Measurements from ENCODE around the gene PACS2. TPM values are rescaled to one million over a fixed set of nuclear protein-coding genes. Genes with fewer than 3 reads are reported as not detected.
"Not testable (repeated sequence)": the region's sequence is repeated elsewhere in the genome, so short reads cannot be mapped to it uniquely, and the experiment has no call there.

PACS2 gene
- total RNA-seq, 2 donors from 2014 or later: 55.0 to 59.7 TPM

DNA sequence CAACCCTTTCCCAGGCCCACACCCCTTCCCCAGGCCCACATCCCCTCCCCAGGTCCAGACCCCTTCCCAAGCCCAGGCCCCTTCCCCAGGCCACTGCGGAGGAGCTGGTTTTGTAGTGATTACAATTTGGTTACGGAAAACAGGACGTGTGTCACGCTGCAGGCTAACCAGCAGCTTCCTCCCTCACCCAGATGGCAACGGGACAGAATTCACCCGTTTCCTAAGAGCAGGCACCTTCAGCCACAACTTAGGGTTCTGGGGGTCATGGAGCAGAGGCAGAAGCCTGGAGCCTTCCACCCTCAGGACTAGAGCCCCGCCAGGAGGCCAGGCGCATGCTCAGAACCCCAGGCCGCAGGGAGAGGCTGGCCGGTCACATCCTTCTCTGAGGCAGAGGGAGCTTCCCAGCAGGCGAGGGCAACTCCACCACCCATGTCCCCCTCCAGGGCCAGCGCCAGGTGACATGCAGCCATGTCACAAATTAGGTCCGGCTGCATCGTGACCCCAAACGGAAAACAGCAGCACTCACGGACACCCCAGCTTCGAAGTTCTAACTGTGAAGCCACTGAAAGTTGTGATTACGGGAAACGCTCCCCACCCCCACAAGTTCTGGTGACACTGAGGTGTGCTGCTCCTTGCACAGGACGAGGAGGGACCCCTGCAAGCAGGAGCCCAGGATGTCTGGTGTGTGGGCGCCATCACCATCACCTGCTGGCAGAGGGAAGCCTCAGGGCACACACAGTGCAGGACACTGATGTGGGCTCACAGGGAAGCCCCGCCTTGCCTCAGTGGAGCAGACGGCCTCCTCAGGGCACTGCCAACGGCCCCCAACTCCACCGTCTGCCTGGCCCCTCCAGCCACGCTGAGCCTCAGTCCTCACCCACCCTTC, 21.5 kb upstream of the PACS2 start:
- peak overlapping the region; percentile 75 to 79 for H3K27ac ChIP-seq
- TF ChIP-seq, protein P1, sequence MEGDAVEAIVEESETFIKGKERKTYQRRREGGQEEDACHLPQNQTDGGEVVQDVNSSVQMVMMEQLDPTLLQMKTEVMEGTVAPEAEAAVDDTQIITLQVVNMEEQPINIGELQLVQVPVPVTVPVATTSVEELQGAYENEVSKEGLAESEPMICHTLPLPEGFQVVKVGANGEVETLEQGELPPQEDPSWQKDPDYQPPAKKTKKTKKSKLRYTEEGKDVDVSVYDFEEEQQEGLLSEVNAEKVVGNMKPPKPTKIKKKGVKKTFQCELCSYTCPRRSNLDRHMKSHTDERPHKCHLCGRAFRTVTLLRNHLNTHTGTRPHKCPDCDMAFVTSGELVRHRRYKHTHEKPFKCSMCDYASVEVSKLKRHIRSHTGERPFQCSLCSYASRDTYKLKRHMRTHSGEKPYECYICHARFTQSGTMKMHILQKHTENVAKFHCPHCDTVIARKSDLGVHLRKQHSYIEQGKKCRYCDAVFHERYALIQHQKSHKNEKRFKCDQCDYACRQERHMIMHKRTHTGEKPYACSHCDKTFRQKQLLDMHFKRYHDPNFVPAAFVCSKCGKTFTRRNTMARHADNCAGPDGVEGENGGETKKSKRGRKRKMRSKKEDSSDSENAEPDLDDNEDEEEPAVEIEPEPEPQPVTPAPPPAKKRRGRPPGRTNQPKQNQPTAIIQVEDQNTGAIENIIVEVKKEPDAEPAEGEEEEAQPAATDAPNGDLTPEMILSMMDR (IDR thresholded peaks at IDR 0.05): no peak
- DNase-seq (ENCODE audit: low spot score): no peak
- no peaks in the 10 kb centered on the region for H3K9me3 ChIP-seq
- no peaks in the 10 kb centered on the region for H3K27me3 ChIP-seq
- no peaks in the 10 kb centered on the region for H3K36me3 ChIP-seq
- H3K4me3 ChIP-seq: no peak overlapping the region
- peaks cover 0 to 28% of the 10 kb centered on the region in 2 donors for H3K4me1 ChIP-seq

- H3K4me3 ChIP-seq: no peak overlapping the region
- TF ChIP-seq, protein P1 (IDR thresholded peaks at IDR 0.05): no peak
- H3K27me3 ChIP-seq: no peaks in the 10 kb centered on the region
- H3K4me1 ChIP-seq: peaks cover 0 to 36% of the 10 kb centered on the region in 2 donors
- no peaks in the 10 kb centered on the region for H3K9me3 ChIP-seq
- no peaks in the 10 kb centered on the region for H3K36me3 ChIP-seq
- H3K27ac ChIP-seq: peak overlapping the region; percentile 75 to 79
- peak; percentile 76 for DNase-seq (ENCODE audit: low spot score)
Observed at GRCh38 chr14:105294142-105294597, 20.4 kb upstream of the PACS2 start.

DNA sequence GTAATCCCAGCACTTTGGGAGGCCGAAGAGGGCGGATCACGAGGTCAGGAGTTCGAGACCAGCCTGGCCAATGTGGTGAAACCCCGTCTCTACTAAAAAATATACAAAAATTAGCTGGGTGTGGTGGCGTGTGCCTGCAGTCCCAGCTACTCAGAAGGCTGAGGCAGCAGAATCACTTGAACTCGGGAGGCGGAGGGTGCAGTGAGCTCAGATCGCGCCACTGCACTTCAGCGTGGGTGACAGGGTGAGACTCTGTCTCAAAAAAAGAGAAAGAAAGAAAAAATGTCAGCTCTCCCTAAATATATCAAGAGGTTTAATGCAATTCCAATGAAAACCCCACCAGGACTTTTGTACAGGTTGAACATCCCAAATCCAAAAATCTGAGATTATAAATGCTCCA, 17.2 kb upstream of the PACS2 start:
- DNase-seq (ENCODE audit: low spot score); H3K9me3 ChIP-seq; H3K36me3 ChIP-seq; H3K27ac ChIP-seq; H3K4me3 ChIP-seq; H3K27me3 ChIP-seq: not testable (repeated sequence)
- H3K4me1 ChIP-seq: peaks cover 0 to 51% of the 10 kb centered on the region in 2 donors

GRCh38 chr14:105299654-105300541, 14.7 kb upstream of the PACS2 start:
- no peak for DNase-seq (ENCODE audit: low spot score)

GRCh38 chr14:105300542-105301102, 13.9 kb upstream of the PACS2 start, which contains the start of gene BRF1:
Gene BRF1, minus strand, starts transcription at chr14:105301001. Its CDS starts 372 bp downstream, at chr14:105300629.
- H3K36me3 ChIP-seq: no peaks in the 10 kb centered on the region
- H3K9me3 ChIP-seq: no peaks in the 10 kb centered on the region
- no peaks in the 10 kb centered on the region for H3K27me3 ChIP-seq
- H3K27ac ChIP-seq: peak within 1 kb of the TSS; percentile 96
- peak within 1 kb of the TSS; percentile 66 to 69 for H3K4me3 ChIP-seq
- TF ChIP-seq, protein P1 (IDR thresholded peaks at IDR 0.05): no peak
- peaks cover 0 to 24% of the 10 kb centered on the region in 2 donors for H3K4me1 ChIP-seq
- DNase-seq (ENCODE audit: low spot score): peak; percentile 90

More at GRCh38 chr14:105299654-105300541, 14.7 kb upstream of the PACS2 start:
- TF ChIP-seq, protein P1 (IDR thresholded peaks at IDR 0.05): no peak
- Histone ChIP-seq H3K4me1 (peaks cover 0 to 25% of the 10 kb centered on the region in 2 donors), H3K9me3 (no peaks in the 10 kb centered on the region), H3K27me3 (no peaks in the 10 kb centered on the region), H3K27ac (peak overlapping the region; percentile 96), H3K4me3 (peak overlapping the region; percentile 66 to 69), H3K36me3 (no peaks in the 10 kb centered on the region)
